GM23338 (cell line): Measurements from ENCODE around the gene SMG9. TPM values are rescaled to one million over a fixed set of nuclear protein-coding genes. Genes with fewer than 3 reads are reported as not detected.

Experiments used
- CREB1 ChIP-seq: fragments of 250-450 bp; sonication (Bioruptor Pico); IDR thresholded peaks from 2 replicates; pipeline ENCODE4 v1.5.0; 2020; ENCODE audit warnings: low read depth, mild to moderate bottlenecking, moderate library complexity
- CTCF ChIP-seq, 2 experiments: fragments of 200-600 bp in 1 of 2; sonication (generic) in 1 of 2; conservative IDR thresholded peaks; 2 replicates each; pipeline versions ENCODE4 v1.5.1 to v1.6.1; 2016 to 2017; ENCODE audit warnings: antibody characterized with exemption in 2 of 2, low read depth in 2 of 2, mild to moderate bottlenecking in 2 of 2, moderate library complexity in 1 of 2
- EZH2 ChIP-seq: fragments of 200-600 bp; sonication (generic); IDR thresholded peaks from one replicate; pipeline ENCODE4 v1.8.0; 2017; ENCODE audit warnings: antibody characterized with exemption, mild to moderate bottlenecking, low read depth; ENCODE audit not compliant: unreplicated experiment
- JUNB ChIP-seq: IDR thresholded peaks from one replicate; pipeline ENCODE4 v1.6.1; 2016; ENCODE audit warnings: antibody characterized with exemption; ENCODE audit not compliant: unreplicated experiment
- POLR2AphosphoS5 ChIP-seq: IDR thresholded peaks from 2 replicates; pipeline ENCODE4 v1.6.1; 2016; ENCODE audit warnings: antibody characterized with exemption, low read depth
- ZNF114 ChIP-seq: fragments of 250-450 bp; sonication (Bioruptor Pico); IDR thresholded peaks from 2 replicates; pipeline ENCODE4 v1.5.0; 2020; ENCODE audit warnings: mild to moderate bottlenecking, moderate library complexity
- ZNF331 ChIP-seq: fragments of 250-450 bp; sonication (Bioruptor Pico); IDR thresholded peaks from 2 replicates; pipeline ENCODE4 v1.5.0; 2020; ENCODE audit warnings: low read depth, mild to moderate bottlenecking, moderate library complexity
- polyA plus RNA-seq: library from polyadenylated mRNA; unstranded; fragments of >200 nt; fragmentation: Nextera tagmentation; extraction: Ambion mirVana; gene quantifications from 2 replicates; pipeline ENCODE4 v1.2.1, GENCODE V29; 2016
- total RNA-seq: library from RNA; depleted of rRNA; stranded (reverse); fragments of >200 nt; shearing (Covaris generic); gene quantifications from 2 replicates; pipeline ENCODE4 v1.2.3, GENCODE V29; 2014
- TF ChIP-seq, protein P1 (sequence below): fragments of 250-450 bp; sonication (Bioruptor Pico); IDR thresholded peaks from 2 replicates; pipeline ENCODE4 v1.5.0; 2020; ENCODE audit warnings: mild to moderate bottlenecking, moderate library complexity

The SMG9 gene
- total and polyA plus RNA-seq, 2 experiments from 2014 or later = 13.2 to 14.0 TPM

DNA sequence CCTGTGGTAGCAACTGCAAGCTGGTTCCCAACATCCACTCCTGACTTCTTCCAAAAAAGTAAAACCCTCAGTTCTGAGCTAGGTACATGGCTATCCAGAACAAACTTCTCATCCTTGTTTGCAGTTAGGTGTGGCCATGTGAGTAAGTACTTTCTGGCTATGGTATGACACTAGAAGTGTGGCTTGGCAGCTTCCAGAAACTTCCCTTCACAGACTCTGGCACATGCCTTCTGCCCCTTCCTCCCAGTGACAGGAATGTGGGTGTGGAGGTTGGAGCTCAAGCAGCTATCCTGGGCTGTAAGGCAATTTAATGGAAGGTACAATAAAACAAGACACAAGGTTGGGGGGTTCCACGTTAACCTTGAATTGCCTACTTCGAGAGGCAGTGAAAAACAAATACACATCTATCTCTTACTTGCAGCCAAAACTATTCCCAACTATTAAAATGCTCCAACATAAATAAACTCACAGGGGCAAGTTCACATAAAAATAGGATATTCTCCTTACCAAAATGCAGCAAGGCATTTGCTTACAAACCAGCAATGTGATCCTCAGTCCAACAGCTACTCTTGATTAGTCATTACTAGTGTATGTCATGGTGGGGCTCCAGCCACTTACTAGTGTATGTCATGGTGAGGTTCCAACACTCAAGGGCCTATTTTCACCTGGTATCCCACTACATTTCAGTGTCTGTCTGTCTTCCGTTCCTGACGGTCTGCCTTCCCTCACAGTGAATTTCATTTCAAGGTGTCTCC, 3.1 kb downstream of the SMG9 start (continued):
- TF ChIP-seq, protein P1, sequence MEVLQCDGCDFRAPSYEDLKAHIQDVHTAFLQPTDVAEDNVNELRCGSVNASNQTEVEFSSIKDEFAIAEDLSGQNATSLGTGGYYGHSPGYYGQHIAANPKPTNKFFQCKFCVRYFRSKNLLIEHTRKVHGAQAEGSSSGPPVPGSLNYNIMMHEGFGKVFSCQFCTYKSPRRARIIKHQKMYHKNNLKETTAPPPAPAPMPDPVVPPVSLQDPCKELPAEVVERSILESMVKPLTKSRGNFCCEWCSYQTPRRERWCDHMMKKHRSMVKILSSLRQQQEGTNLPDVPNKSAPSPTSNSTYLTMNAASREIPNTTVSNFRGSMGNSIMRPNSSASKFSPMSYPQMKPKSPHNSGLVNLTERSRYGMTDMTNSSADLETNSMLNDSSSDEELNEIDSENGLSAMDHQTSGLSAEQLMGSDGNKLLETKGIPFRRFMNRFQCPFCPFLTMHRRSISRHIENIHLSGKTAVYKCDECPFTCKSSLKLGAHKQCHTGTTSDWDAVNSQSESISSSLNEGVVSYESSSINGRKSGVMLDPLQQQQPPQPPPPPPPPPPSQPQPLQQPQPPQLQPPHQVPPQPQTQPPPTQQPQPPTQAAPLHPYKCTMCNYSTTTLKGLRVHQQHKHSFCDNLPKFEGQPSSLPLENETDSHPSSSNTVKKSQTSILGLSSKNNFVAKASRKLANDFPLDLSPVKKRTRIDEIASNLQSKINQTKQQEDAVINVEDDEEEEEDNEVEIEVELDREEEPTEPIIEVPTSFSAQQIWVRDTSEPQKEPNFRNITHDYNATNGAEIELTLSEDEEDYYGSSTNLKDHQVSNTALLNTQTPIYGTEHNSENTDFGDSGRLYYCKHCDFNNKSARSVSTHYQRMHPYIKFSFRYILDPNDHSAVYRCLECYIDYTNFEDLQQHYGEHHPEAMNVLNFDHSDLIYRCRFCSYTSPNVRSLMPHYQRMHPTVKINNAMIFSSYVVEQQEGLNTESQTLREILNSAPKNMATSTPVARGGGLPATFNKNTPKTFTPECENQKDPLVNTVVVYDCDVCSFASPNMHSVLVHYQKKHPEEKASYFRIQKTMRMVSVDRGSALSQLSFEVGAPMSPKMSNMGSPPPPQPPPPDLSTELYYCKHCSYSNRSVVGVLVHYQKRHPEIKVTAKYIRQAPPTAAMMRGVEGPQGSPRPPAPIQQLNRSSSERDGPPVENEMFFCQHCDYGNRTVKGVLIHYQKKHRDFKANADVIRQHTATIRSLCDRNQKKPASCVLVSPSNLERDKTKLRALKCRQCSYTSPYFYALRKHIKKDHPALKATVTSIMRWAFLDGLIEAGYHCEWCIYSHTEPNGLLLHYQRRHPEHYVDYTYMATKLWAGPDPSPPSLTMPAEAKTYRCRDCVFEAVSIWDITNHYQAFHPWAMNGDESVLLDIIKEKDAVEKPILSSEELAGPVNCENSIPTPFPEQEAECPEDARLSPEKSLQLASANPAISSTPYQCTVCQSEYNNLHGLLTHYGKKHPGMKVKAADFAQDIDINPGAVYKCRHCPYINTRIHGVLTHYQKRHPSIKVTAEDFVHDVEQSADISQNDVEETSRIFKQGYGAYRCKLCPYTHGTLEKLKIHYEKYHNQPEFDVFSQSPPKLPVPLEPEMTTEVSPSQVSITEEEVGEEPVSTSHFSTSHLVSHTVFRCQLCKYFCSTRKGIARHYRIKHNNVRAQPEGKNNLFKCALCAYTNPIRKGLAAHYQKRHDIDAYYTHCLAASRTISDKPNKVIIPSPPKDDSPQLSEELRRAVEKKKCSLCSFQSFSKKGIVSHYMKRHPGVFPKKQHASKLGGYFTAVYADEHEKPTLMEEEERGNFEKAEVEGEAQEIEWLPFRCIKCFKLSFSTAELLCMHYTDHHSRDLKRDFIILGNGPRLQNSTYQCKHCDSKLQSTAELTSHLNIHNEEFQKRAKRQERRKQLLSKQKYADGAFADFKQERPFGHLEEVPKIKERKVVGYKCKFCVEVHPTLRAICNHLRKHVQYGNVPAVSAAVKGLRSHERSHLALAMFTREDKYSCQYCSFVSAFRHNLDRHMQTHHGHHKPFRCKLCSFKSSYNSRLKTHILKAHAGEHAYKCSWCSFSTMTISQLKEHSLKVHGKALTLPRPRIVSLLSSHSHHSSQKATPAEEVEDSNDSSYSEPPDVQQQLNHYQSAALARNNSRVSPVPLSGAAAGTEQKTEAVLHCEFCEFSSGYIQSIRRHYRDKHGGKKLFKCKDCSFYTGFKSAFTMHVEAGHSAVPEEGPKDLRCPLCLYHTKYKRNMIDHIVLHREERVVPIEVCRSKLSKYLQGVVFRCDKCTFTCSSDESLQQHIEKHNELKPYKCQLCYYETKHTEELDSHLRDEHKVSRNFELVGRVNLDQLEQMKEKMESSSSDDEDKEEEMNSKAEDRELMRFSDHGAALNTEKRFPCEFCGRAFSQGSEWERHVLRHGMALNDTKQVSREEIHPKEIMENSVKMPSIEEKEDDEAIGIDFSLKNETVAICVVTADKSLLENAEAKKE = no peak
- TF ChIP-seq CREB1 (no peak), POLR2AphosphoS5 (no peak), JUNB (no peak), ZNF331 (CRISPR knock-in tag) (no peak), EZH2 (no peak), ZNF114 (CRISPR knock-in tag) (no peak), CTCF (conservative IDR thresholded peaks at IDR 0.05; ENCODE audit: low read depth in 2 of 2) (no peak)
